HG02981 (cell line): ENCODE measurements around the gene SPSB3.
"Not testable (repeated sequence)": the region's sequence is repeated elsewhere in the genome, so short reads cannot be mapped to it uniquely, and the experiment has no call there.

Experiments used
- ATAC-seq: cut with Tn5 transposase; IDR thresholded peaks from one replicate; pipeline ENCODE4 v1.9.1; 2021; ENCODE audit warnings: mild to moderate bottlenecking, moderate library complexity; ENCODE audit not compliant: unreplicated experiment

SPSB3 gene

GRCh38 chr16:1817276-1817589 lies 34.9 kb upstream of the SPSB3 start:
- no peak for ATAC-seq

GRCh38 chr16:1816396-1817275 lies 34.3 kb upstream of the SPSB3 start:
- no peak for ATAC-seq

- ATAC-seq: no peak
Observed at GRCh38 chr16:1815461-1815860, 33.1 kb upstream of the SPSB3 start.

DNA sequence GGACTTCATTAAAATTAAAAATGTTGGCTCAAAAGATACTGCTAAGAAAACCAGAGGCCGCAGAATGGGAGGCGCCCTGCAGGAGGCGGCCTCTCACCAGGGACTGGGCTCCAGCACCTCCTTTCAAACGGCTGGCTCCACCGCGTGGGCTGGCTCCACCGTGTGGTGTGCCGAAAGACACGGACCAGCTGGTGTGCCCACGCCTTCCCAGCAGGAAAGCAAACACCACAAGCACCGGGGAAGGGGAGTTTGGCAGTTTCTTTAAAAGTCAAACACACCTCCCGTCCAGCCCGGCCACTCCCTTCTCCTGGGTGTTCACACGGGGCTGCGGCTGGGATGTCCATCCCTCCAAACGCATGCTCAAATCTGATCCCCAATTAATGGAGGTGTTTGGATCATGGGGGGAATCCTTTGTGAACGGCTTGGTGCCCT lies 30.4 kb upstream of the SPSB3 start:
- ATAC-seq: no peak

DNA sequence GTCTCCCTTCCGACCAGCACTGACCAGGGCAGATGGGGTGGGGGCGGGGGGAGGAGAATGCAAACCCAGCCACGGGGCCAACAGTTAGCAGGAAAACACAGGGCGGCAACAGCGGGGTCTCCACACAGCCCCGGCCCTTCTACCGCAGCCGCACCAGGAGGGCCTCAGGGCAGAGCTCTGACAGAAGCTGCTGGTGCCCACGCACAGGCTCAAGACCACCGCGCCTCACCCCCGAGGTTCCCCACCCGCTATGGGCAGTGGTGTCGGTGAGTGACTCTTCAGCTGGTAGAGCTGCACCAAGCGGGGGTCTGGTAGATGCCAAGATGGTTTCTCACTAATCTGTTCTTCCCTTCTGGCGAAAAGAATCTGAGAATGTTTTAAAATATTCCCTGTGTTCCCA lies 28.2 kb upstream of the SPSB3 start:
- ATAC-seq: no peak

DNA sequence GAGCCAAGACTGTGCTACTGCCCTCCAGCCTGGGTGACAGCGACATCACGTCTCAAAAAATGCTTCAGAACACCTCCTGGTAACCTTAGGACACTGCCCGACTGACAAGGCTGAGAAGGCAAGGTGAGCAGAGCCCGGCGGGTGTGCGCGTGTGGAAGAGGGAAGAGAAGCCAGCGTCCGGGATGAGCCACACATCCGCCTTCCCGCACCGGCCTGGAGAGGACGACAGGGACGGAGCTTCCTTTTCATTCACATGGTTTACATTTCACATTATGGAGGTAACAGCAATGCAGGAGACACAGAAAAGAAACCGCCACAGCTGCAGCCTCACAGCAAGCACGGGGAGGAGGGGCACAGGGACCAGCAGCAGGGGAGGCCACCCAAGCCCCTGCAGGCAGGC lies 27.7 kb upstream of the SPSB3 start:
- no peak for ATAC-seq

DNA sequence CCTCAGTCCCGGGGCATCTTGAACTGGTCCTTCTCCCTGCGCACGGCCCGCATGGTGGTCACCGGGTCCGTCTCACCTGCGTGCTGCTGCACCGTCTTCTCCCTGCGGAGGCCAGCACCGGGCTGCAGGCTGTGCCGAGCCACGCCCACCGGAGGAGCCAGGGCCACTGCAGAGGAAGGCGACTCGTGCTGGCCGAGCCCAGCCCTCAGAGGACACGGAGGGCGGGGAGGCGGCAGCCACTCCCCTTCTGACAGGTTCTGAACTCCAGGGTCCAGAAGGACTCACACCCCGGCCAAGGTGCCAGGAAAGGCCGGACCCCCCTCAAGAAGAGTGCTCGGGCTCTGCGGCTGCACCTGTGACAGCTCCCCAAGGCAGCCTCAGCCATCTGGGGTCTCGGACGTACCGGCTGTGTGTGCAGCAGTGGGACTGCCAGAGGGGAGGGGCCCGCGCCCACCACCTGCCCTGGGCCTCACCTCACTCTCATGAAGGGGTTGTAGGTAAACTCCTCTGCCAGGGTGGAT lies 27.0 kb upstream of the SPSB3 start:
- no peak for ATAC-seq

- ATAC-seq: no peak
Observed at GRCh38 chr16:1808691-1809090, 26.3 kb upstream of the SPSB3 start.

DNA sequence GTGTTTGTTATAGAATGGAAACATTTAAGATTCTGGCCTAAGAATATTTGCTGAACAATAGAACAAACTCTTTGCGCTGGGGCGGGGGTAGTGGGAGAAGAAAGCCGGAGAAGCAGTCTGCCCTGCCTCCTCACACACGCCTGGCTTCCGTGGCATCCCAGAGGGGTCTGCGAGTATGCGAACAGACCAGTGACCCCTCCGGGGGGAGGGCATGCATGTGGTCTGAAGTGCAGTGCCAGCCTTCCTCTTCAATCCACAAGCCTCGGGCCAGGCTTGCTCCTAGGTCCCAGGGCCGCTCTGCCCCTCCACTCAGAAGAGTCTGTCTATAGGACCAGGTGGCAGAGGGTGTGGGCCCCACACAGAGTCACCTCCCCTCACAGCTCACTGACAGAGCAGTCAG lies 25.3 kb upstream of the SPSB3 start:
- no peak for ATAC-seq

- ATAC-seq: no peak
Observed at GRCh38 chr16:1800701-1801100, 18.3 kb upstream of the SPSB3 start.

DNA sequence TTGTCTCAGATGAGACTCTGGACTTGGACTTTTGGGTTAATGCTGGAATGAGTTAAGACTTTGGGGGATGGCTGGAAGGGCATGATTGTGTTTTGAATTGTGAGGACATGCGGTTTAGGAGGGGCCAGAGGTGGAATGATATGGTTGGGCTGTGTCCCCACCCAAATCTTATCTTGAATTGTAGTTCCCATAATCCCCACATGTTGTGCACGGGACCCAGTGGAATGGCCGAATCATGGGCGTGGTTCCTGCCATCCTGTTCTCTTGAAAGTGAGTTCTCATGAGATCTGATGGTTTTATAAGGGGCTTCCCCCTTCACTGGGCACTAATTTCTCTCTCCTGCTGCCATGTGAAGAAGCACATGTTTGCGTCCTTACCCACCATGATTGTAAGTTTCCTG lies 16.9 kb upstream of the SPSB3 start:
- ATAC-seq: not testable (repeated sequence)

DNA sequence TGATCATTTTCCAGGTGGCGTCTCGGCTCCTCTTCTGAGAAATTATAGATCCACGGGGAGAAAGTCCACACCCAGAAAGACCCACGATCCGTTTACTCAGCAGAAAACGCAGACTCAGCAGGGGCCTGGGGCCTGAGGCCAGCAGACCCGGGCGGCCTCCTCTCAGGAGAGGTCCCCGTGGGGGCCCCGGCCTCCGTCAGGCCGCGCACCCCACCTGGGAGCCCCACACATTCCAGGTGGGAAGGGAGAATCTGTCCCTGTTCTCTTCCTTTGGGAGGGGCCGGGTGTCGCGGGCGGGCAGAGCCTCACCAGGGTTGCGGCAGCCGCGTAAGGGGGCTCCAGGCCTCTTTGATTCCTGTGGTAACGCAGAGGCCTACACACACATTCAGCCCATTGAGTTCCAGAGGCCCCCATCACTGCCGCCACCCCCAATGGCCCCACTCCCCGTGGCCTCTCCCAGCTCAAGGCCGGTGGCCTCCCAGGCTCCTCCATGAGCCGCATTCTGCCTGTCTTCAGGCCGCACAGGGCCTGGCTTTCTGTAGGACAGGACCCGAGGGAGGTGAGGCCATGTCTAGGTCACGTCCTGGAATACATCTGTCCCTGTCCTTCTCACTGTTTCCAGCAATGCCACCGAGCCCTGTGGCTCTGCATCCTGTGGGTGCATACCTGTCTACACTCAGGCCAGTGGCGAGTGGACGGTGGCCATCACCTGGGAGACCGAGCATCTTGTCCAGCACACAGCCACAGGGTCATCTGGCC lies 12.7 kb upstream of the SPSB3 start:
- ATAC-seq: no peak

GRCh38 chr16:1794221-1794871 lies 12.0 kb upstream of the SPSB3 start:
- ATAC-seq: no peak

- ATAC-seq: no peak
Observed at GRCh38 chr16:1793578-1794220, 11.3 kb upstream of the SPSB3 start, which contains the start of gene IGFALS. Gene IGFALS, minus strand, starts transcription at chr16:1793705. Its CDS starts 53 bp downstream, at chr16:1793652.

DNA sequence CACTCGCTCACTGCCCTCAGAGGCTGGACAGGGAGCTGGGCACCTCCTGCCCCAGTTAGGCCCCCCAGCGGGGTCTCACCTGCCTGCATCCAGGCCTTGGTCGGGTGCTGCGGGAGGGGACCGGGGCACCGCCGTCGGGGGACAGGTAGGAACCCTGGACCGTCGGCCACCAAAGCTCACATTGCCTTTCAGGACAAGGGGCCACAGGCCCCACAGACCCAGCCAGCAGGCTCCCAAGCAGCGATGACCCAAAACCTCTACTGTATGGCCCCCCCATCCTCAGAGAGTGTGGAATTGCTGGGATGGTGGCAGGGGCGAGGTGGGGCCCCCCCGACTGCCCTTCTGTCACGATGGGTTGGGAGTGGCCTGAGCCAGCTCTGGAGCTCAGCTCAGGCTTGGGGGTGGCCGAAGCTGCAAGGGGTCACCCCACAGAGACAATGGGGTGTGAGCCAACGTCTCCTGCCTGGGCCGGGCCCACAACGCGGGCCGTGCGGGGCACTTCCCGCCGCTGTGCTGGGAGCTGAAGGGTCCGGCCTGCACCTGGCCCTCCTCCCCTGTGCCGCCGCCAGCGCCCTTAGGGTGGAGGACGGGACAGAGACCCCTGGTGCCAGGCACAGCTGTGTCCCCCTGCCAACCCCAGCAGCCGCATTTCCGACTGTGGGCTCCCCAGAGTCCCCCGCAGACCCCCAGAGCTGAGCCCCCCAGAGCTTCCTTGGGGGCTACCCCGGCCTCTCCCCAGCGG lies 10.6 kb upstream of the SPSB3 start:
- no peak for ATAC-seq

GRCh38 chr16:1791943-1792812 lies 9.8 kb upstream of the SPSB3 start:
- ATAC-seq: no peak

DNA sequence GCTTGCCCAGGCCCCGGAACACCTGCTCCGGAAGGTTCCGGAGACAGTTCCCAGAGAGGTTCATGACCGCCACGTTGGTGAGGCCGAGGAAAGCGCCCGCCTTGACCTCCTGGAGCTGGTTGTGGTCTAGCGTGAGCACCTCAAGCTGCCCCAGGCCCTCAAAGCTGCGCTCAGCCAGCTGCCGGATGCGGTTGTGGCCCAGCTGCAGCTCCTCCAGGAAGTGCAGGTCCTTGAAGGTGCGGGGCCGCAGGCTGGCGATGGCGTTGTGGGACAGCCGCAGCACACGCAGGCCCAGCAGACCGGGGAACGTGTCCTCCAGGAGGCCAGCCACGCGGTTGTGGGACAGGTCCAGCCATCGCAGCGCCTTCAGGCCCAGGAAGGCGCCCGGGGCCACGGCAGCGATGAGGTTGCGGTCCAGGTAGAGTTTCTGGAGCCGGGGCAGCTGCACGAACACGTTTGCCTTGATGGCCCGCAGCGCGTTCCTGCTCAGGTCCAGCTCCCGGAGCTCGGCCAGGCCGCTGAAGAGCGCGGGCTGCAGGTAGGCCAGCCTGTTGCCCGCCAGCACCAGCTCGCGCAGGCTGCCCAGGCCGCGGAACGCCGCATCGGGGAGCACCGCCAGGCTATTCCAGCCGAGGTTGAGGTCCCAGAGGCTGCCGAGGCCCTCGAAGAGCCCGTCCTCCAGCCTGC lies 9.0 kb upstream of the SPSB3 start:
- ATAC-seq: no peak

DNA sequence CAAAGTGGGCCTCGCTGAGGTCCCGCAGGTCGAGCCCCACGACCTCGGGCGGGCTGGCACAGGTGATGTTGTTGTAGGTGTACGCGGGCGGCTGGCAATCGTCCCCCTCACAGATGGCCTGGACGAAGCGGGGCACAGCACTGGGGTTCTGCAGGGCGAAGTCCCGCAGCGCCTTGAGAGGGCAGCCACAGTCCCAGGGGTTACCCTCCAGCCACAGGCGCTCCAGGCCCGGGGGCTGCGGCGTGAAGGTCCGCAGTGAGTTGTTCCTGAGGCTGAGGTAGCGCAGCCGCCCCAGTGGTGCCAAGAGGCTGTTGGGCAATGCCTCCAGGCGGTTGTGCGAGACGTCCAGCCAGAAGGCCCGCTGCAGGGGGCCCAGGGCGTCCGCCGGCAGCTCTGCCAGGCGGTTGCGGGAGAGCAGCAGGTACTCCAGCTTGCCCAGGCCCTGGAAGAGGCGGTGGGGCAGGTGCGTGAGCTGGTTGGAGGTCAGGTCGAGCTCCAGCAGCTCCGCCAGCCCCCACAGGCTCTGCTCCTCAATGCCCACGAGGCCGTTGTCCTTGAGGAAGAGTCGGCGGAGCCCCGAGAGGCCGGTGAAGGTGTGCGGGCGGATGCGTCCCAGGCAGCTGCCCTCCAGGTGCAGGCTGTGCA lies 8.4 kb upstream of the SPSB3 start:
- no peak for ATAC-seq
